ENCODE results near the gene MUC12. TPM values are rescaled to one million over a fixed set of nuclear protein-coding genes. Genes with fewer than 3 reads are reported as not detected.

Gene MUC12
- total RNA-seq, 1 donor from 2014 or later, result 1.6 TPM

DNA sequence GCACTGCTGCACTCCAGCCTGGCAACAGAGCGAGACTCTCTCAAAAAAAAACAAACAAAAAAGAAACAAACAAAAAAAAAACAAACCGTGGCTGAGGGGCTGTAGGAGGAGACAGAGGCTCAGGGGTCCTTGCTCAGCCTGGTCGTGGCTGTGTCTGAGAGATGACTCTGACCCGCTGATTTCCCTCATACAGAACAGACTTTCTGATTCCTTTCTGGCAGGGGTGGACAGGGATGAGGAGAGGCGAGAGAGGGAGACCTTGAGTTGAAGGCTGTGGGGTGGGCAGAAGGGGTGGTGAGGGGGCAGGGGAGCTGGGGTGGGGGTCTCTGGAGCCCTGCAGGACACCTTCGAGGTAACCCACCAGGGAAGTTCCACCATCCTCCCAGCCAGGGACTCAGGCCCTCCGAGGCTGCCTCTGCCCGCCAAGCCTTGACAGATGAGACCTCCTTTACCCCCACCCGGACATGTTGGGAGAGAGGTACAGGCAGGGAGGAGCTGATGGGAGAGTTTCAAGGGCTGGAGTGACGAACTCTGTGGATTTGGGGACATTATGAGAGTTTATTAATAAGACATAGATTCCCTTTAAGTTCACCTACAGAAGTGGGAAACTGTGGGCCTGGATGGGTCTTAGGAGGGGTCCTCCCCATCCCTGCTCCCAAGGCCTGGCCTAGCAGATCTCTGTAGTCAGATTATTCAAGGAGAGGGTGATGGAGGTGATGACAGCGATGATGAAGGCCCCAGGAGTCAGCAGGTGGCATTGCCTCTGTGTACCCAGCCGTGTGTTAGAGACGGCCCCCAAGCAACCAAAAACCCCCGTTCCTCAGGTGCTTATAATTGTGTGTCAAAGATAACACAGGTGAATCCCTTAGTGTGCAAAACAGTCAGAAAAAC, 2.0 kb downstream of the MUC12 start:
- TF ChIP-seq CTCF (conservative IDR thresholded peaks at IDR 0.05), result no peak
- peaks cover 4% of the 10 kb centered on the region for H3K9me3 Mint-ChIP-seq
- H3K4me1 Mint-ChIP-seq (ENCODE audit: unreplicated experiment), result no peaks in the 10 kb centered on the region
- no peak overlapping the region for H3K4me3 Mint-ChIP-seq
- H3K27me3 Mint-ChIP-seq, result peaks cover 77% of the 10 kb centered on the region
- no peak for DNase-seq (ENCODE audit: extremely low spot score, unreplicated experiment)
- H3K36me3 Mint-ChIP-seq, result no peaks in the 10 kb centered on the region
- H3K27ac Mint-ChIP-seq, result no peak overlapping the region

GRCh38 chr7:100972002-100972347, 2.6 kb downstream of the MUC12 start:
- DNase-seq (ENCODE audit: extremely low spot score, unreplicated experiment), result no peak
- Mint-ChIP-seq H3K27ac (no peak overlapping the region), H3K36me3 (no peaks in the 10 kb centered on the region), H3K4me1 (ENCODE audit: unreplicated experiment) (no peaks in the 10 kb centered on the region), H3K27me3 (peaks cover 71% of the 10 kb centered on the region), H3K9me3 (peaks cover 4% of the 10 kb centered on the region), H3K4me3 (no peak overlapping the region)
- TF ChIP-seq CTCF (conservative IDR thresholded peaks at IDR 0.05), result no peak

DNA sequence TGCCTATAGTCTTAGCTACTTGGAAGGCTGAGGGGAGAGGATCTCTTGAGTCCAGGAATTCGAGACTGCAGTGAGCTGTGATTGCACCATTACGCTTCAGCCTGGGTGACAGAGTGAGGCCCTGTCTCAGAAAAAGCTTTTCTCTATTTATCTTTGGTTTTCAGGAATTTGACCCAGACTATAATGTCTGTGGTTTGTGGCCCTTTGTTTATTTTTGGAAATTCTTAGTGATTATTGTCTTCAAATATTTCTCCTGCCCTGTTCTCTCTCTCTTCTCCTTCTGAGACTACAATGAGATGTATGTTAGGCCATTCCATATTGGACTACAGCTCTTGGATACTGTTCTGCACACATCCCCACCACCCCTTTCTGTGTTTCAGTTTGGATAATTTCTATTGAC, 4.7 kb downstream of the MUC12 start:
- Mint-ChIP-seq H3K27me3 (peaks cover 54% of the 10 kb centered on the region), H3K27ac (no peak overlapping the region), H3K4me3 (no peak overlapping the region), H3K36me3 (no peaks in the 10 kb centered on the region), H3K4me1 (ENCODE audit: unreplicated experiment) (no peaks in the 10 kb centered on the region), H3K9me3 (peaks cover 4% of the 10 kb centered on the region)
- no peak for DNase-seq (ENCODE audit: extremely low spot score, unreplicated experiment)
- TF ChIP-seq CTCF (conservative IDR thresholded peaks at IDR 0.05), result no peak

DNA sequence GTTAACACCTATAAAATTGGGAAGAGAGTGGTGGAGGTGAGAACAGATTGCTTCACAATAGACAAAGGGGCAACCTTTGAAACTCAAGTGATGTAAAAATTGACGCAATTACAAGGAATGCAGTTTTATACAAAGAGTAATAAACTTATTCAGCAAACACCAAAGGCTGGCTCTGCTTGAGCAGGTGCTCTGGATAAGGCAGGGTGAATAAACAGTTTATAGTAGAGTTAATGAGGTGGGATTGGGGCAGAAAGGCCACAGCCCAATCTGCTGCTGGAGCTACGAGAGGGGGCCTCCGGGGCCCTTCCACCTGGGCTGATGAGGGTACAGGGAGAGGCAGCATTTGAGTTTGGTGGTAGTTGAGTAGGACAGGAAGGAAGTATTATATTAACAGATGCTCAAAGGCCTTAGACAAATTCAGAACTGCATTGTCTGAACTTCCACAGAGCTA, 6.0 kb downstream of the MUC12 start:
- no peak overlapping the region for H3K27ac Mint-ChIP-seq
- H3K4me3 Mint-ChIP-seq, result no peak overlapping the region
- no peaks in the 10 kb centered on the region for H3K36me3 Mint-ChIP-seq
- H3K27me3 Mint-ChIP-seq, result peaks cover 40% of the 10 kb centered on the region
- no peak for DNase-seq (ENCODE audit: extremely low spot score, unreplicated experiment)
- no peak for TF ChIP-seq CTCF (conservative IDR thresholded peaks at IDR 0.05)
- no peaks in the 10 kb centered on the region for H3K4me1 Mint-ChIP-seq (ENCODE audit: unreplicated experiment)
- peaks cover 4% of the 10 kb centered on the region for H3K9me3 Mint-ChIP-seq

- DNase-seq (ENCODE audit: extremely low spot score, unreplicated experiment), result no peak
- no peak for TF ChIP-seq CTCF (conservative IDR thresholded peaks at IDR 0.05)
- Mint-ChIP-seq H3K36me3 (no peaks in the 10 kb centered on the region), H3K9me3 (peaks cover 4% of the 10 kb centered on the region), H3K4me3 (no peak overlapping the region), H3K27me3 (peaks cover 22% of the 10 kb centered on the region), H3K4me1 (ENCODE audit: unreplicated experiment) (no peaks in the 10 kb centered on the region), H3K27ac (no peak overlapping the region)
Measured at GRCh38 chr7:100978300-100978699, 8.9 kb downstream of the MUC12 start.
